ENCODE measurements around the gene HUNK. TPM values are rescaled to one million over a fixed set of nuclear protein-coding genes. Genes with fewer than 3 reads are reported as not detected.

The HUNK gene
- total RNA-seq, 1 donor from 2014 or later = 0.77 TPM

GRCh38 chr21:31931644-31932469 is 59.0 kb downstream of the HUNK start:
- H3K27me3 Mint-ChIP-seq (ENCODE audit: low read depth, unreplicated experiment) = peaks cover 5% of the 10 kb centered on the region
- no peaks in the 10 kb centered on the region for H3K4me1 ChIP-seq (ENCODE audit: insufficient read depth, low read length)
- DNase-seq (ENCODE audit: low read depth) = no peak
- no peak overlapping the region for H2AFZ ChIP-seq (ENCODE audit: low read depth, low read length)
- H3K27ac Mint-ChIP-seq (ENCODE audit: unreplicated experiment) = no peak overlapping the region
- TF ChIP-seq CTCF (IDR thresholded peaks at IDR 0.05; ENCODE audit: insufficient read depth, low read depth, low read length) (no peak), EZH2 (IDR thresholded peaks at IDR 0.05; ENCODE audit: insufficient read depth, low read length) (no peak)
- peaks cover 1% of the 10 kb centered on the region for H3K9me3 Mint-ChIP-seq (ENCODE audit: unreplicated experiment)
- H3K27ac ChIP-seq (ENCODE audit: low read depth, low read length) = no peak overlapping the region
- FAIRE-seq = no peak
- no peak overlapping the region for H3K4me3 Mint-ChIP-seq (ENCODE audit: unreplicated experiment)
- H3K9ac ChIP-seq (ENCODE audit: low read length) = no peak overlapping the region
- H3K4me2 ChIP-seq (ENCODE audit: low read length) = no peak overlapping the region
- H4K20me1 ChIP-seq (ENCODE audit: insufficient read depth, low read length) = no peaks in the 10 kb centered on the region
- H3K79me2 ChIP-seq (ENCODE audit: insufficient read depth, low read length) = no peaks in the 10 kb centered on the region
- no peaks in the 10 kb centered on the region for H3K27me3 ChIP-seq (ENCODE audit: insufficient read depth, low read length)
- H3K36me3 Mint-ChIP-seq (ENCODE audit: low read depth, unreplicated experiment) = no peaks in the 10 kb centered on the region
- H3K4me1 Mint-ChIP-seq (ENCODE audit: low read depth, unreplicated experiment) = no peaks in the 10 kb centered on the region
- H3K9me3 ChIP-seq (ENCODE audit: insufficient read depth, low read depth, low read length) = no peaks in the 10 kb centered on the region
- no peaks in the 10 kb centered on the region for H3K36me3 ChIP-seq (ENCODE audit: insufficient read depth, low read length)
- no peak overlapping the region for H3K4me3 ChIP-seq (ENCODE audit: insufficient read depth, low read depth, low read length)

- Histone ChIP-seq H3K9me3 (ENCODE audit: insufficient read depth, low read depth, low read length) (no peaks in the 10 kb centered on the region), H3K27me3 (ENCODE audit: insufficient read depth, low read length) (no peaks in the 10 kb centered on the region), H3K4me3 (ENCODE audit: insufficient read depth, low read depth, low read length) (no peak overlapping the region), H2AFZ (ENCODE audit: low read depth, low read length) (no peak overlapping the region), H3K79me2 (ENCODE audit: insufficient read depth, low read length) (no peaks in the 10 kb centered on the region), H3K9ac (ENCODE audit: low read length) (no peak overlapping the region), H3K36me3 (ENCODE audit: insufficient read depth, low read length) (no peaks in the 10 kb centered on the region), H4K20me1 (ENCODE audit: insufficient read depth, low read length) (no peaks in the 10 kb centered on the region), H3K4me2 (ENCODE audit: low read length) (no peak overlapping the region), H3K4me1 (ENCODE audit: insufficient read depth, low read length) (no peaks in the 10 kb centered on the region), H3K27ac (ENCODE audit: low read depth, low read length) (no peak overlapping the region)
- Mint-ChIP-seq H3K4me3 (ENCODE audit: unreplicated experiment) (no peak overlapping the region), H3K36me3 (ENCODE audit: low read depth, unreplicated experiment) (no peaks in the 10 kb centered on the region), H3K4me1 (ENCODE audit: low read depth, unreplicated experiment) (no peaks in the 10 kb centered on the region), H3K9me3 (ENCODE audit: unreplicated experiment) (peaks cover 1% of the 10 kb centered on the region), H3K27ac (ENCODE audit: unreplicated experiment) (no peak overlapping the region), H3K27me3 (ENCODE audit: low read depth, unreplicated experiment) (peaks cover 5% of the 10 kb centered on the region)
- TF ChIP-seq EZH2 (IDR thresholded peaks at IDR 0.05; ENCODE audit: insufficient read depth, low read length) (no peak), CTCF (IDR thresholded peaks at IDR 0.05; ENCODE audit: insufficient read depth, low read depth, low read length) (no peak)
- DNase-seq (ENCODE audit: low read depth) (no peak), FAIRE-seq (no peak)
Observed at GRCh38 chr21:31932470-31932764, 59.6 kb downstream of the HUNK start.

GRCh38 chr21:31937303-31937702 is 64.5 kb downstream of the HUNK start:
- no peak overlapping the region for H3K4me3 Mint-ChIP-seq (ENCODE audit: unreplicated experiment)
- H3K36me3 Mint-ChIP-seq (ENCODE audit: low read depth, unreplicated experiment) = no peaks in the 10 kb centered on the region
- H3K27me3 Mint-ChIP-seq (ENCODE audit: low read depth, unreplicated experiment) = no peaks in the 10 kb centered on the region
- Histone ChIP-seq H2AFZ (ENCODE audit: low read depth, low read length) (no peak overlapping the region), H3K27ac (ENCODE audit: low read depth, low read length) (no peak overlapping the region), H3K9ac (ENCODE audit: low read length) (no peak overlapping the region), H3K9me3 (ENCODE audit: insufficient read depth, low read depth, low read length) (no peaks in the 10 kb centered on the region), H3K27me3 (ENCODE audit: insufficient read depth, low read length) (no peaks in the 10 kb centered on the region), H3K79me2 (ENCODE audit: insufficient read depth, low read length) (no peaks in the 10 kb centered on the region), H3K36me3 (ENCODE audit: insufficient read depth, low read length) (no peaks in the 10 kb centered on the region), H3K4me3 (ENCODE audit: insufficient read depth, low read depth, low read length) (no peak overlapping the region), H3K4me1 (ENCODE audit: insufficient read depth, low read length) (no peaks in the 10 kb centered on the region), H4K20me1 (ENCODE audit: insufficient read depth, low read length) (no peaks in the 10 kb centered on the region), H3K4me2 (ENCODE audit: low read length) (no peak overlapping the region)
- no peak for FAIRE-seq
- H3K27ac Mint-ChIP-seq (ENCODE audit: unreplicated experiment) = no peak overlapping the region
- TF ChIP-seq EZH2 (IDR thresholded peaks at IDR 0.05; ENCODE audit: insufficient read depth, low read length) = no peak
- TF ChIP-seq CTCF (IDR thresholded peaks at IDR 0.05; ENCODE audit: insufficient read depth, low read depth, low read length) = no peak
- DNase-seq (ENCODE audit: low read depth) = no peak
- no peaks in the 10 kb centered on the region for H3K9me3 Mint-ChIP-seq (ENCODE audit: unreplicated experiment)
- no peaks in the 10 kb centered on the region for H3K4me1 Mint-ChIP-seq (ENCODE audit: low read depth, unreplicated experiment)

All from astrocyte (in vitro differentiated cells and primary cell).